Skin of body (tissue), 2 donors: ENCODE results near the gene HBS1L. TPM values are rescaled to one million over a fixed set of nuclear protein-coding genes. Genes with fewer than 3 reads are reported as not detected.

ENCODE experiments used
- DNase-seq: peaks from one replicate; lab custom pipeline; 2025; lab: John Stamatoyannopoulos, UW
- total RNA-seq: library from RNA; depleted of rRNA; stranded (reverse); fragments of >200 nt; gene quantifications from one replicate; pipeline ENCODE4 v1.2.3, GENCODE V29; 2014

The HBS1L gene
- total RNA-seq, 1 donor from 2014 or later, result 73.6 TPM

- no peak for DNase-seq
Observed at GRCh38 chr6:134951494-134952263, 102.9 kb downstream of the HBS1L start.

GRCh38 chr6:134950482-134950881, 104.1 kb downstream of the HBS1L start:
- DNase-seq, result no peak

- no peak for DNase-seq
Observed at GRCh38 chr6:134949927-134950326, 104.7 kb downstream of the HBS1L start, which contains the start of gene ALDH8A1. Gene ALDH8A1, minus strand, starts transcription at chr6:134950101. Its CDS starts 48 bp downstream, at chr6:134950053.

DNA sequence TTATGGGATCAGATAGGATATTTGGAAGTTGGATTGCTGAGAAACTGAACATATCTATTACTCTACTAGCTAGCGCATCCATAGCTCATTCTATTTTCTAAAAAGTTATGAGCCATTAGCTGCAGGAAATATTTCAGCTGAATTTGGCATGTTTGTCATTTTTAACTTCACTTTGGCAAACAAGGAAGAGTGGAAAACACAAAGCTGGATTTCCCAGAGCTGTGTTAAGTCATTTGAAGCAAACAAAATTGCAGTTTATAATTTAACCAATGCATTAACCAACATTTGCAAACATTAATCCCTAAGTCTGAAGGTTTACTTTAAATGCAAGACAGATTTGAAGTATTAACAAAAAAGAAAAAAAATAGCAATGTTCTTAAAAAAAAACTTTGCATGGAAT, 105.9 kb downstream of the HBS1L start:
- DNase-seq, result no peak

DNA sequence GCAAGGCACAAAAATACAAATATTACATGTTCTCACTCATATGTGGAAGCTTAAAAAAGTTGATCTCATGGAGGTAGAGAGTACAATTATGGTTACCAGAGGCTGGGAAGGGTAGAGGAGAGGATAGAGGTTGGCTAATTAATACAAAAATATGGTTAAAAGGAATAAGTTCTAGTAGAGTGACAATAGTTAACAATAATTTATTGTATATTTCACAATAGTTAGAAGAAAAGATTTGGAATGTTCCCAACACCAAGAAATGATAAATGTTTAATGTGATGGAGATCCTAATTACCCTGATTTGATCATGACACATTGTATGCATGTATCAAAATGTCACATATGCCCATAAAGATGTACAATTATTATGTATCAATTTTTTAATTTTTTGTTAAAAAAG, 106.5 kb downstream of the HBS1L start:
- DNase-seq, result no peak

DNA sequence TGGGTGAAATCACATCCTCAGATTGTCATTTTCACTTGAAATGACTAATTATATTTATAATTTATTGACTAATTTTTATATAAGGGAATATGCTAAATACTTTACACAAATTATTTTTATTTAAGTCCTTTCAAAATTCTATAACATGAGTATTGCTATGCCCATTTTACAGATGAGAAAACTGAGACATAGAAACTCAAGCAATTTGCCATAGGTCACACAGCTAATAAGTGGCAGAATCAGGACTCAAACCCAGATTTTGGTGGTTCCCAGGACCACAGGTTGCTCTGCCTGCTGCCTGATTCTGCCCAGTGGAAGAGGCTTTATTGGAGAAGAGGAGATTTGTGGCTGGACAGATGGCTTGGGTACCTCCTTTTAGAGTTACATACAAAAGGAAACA, 109.6 kb downstream of the HBS1L start:
- no peak for DNase-seq

DNA sequence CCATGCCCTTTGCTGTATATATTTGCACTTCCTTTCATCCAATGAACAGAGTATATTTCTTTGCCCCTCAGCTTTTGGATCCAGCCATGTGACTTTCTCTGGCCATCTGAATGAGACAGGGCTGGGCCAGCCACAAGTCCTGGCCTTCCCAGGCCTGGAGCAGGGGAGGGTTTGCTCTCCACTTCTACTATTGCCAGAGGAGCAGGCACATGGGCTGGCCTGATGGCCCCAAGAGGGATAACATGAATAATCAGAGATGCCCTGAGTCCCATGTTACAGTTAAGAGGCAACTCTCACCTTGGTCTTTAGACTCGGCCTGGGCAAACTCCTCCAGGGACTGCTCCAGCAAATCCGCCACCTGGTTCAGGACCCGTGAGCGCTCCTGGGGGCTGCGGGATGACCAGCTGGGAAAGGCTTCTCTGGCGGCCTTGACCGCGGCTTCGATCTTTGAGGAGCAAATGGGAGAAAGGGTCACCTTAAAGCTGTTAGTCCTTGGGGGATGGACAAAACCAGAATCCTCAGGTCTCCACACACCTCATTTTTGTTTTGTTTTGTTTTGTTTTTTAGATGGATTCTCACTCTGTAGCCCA, 111.0 kb downstream of the HBS1L start:
- DNase-seq, result no peak

- DNase-seq, result no peak
Observed at GRCh38 chr6:134938896-134939295, 115.7 kb downstream of the HBS1L start.

DNA sequence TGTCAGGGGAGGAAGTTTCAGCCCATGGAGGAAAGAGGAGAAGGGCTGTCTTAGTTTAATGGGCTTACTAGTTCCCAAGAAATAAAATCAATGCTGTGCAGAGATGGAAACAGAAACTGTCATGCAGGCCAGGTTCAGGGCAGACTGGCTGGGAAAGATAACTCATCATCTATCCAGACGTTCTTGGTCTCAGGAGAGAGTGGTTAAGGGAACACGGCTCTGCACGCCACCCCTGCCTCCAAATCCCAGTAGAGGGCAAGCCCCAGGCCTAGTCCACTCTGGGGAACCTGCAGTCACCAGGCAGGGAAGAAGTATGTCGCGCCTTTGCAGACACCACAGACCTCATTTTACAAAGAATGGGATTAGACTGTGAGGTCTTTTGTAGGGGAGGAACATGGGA, 117.2 kb downstream of the HBS1L start:
- DNase-seq, result no peak

DNA sequence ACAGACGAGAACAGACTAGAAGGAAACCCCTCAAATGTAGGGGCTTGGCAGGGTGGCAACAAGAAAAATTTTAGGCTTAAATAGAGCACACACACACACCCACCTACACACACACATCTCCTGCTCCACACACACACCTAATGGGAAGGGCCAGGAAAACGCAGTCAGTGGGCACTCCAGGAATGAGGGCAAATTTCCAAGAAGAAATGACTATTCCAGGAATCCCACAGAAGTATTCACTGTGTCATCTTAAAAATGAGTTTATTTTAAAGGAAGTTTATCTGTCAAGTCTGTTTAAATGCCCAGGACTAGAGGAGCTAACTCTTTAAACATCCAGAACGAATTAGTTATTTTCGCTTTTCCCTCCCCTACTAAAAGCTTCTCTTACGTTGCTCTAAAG, 117.7 kb downstream of the HBS1L start:
- DNase-seq, result no peak

DNA sequence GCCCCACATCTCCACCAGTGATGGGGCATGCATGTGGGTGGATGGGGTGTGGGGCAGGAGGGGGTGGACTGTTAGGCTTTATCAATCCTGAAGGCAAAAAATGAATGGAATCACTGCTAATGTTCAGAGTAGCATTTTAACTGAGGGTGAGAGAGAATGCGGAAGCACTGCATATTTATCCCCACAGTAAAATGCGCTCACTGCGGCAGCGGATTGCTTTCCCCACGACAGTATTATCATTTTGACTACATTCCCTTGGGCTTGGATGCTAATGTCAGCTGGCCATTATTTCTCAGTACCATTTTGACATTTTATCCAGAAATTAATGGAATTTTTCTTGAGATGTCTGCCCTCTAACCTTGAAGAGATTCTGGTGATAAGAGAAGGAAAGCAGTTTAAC, 118.1 kb downstream of the HBS1L start:
- no peak for DNase-seq

- no peak for DNase-seq
Observed at GRCh38 chr6:134934793-134935485, 119.7 kb downstream of the HBS1L start.

DNA sequence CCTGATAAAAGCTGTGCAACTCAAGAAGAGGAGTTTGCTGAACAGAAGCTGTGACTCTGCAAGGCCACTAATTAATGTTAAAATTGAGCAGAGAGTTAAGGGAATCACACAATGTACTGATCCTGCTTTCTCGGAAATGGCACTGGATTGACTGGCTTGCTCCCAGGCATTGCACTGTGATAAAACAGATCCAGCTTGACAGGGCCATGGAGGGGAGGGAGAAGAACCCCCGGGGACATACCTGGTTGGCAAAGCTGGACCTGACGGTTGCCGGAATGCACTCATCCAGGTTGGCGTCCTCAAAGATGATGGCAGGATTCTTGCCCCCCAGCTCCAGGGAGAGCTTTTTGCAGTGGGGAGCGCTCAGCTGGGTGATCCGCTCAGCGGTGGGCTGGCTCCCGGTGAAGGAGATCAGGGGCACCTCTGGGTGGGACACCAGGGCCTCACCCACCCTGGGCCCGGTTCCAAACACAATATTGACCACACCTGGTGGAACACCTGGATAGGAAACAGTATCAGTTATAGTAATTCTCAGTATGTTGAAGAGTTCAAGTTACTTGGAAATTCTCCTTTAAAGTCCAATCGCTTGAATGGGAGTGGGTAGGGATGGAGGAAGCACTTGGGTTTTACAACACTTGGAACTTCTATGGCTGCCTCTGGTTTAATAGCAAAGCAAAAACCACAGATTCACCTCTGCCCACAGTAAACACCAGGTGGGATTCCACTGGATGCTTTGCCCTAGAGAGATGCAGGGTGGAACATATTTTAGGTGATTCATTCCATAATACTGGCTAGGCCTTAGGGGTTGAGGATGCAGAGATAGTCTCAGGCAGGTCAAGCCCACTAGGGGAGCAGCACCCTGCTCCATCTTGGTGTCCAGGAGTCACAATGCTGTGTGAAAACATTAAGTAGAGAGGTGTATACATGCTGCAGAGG, 121.8 kb downstream of the HBS1L start:
- no peak for DNase-seq

GRCh38 chr6:134932098-134932497, 122.5 kb downstream of the HBS1L start:
- DNase-seq, result no peak

GRCh38 chr6:134930463-134930862, 124.2 kb downstream of the HBS1L start:
- no peak for DNase-seq

DNA sequence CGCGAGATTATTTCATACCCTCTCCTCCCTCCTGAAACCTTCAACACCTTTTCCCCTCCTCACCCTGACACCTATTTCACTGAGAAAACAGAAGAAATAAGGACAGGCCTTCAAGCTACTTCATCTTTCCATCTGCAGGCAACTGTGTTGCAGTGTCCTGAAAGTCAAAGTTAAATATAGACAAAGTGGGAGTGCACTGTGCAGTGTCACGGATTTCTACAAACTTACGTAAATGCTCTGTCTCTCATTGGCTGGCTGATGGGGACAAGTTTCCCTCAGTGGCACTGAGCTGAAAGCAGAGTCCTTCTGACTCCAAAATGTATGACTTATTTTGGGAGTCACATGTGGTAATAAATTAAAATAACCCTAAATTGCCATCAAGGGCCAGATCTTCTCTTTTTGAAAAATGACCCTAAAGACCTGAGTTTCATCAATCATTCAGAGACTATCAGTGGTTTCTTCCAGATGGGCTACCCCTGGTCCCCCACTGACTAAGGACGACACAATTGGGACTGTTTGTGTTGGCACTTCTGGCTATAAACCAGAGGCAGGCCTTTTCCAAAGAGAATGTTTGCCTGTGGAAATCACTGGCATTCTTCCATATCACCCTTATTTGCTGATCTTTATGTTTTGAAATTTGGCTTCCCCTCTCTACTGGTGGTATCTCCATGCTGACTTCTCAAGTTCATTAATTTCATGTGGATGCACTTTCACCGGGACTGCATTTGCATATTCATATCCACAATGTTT, 126.3 kb downstream of the HBS1L start:
- no peak for DNase-seq

GRCh38 chr6:134925800-134926199, 128.8 kb downstream of the HBS1L start:
- DNase-seq, result no peak

- DNase-seq, result no peak
Observed at GRCh38 chr6:134921721-134922261, 132.8 kb downstream of the HBS1L start.

DNA sequence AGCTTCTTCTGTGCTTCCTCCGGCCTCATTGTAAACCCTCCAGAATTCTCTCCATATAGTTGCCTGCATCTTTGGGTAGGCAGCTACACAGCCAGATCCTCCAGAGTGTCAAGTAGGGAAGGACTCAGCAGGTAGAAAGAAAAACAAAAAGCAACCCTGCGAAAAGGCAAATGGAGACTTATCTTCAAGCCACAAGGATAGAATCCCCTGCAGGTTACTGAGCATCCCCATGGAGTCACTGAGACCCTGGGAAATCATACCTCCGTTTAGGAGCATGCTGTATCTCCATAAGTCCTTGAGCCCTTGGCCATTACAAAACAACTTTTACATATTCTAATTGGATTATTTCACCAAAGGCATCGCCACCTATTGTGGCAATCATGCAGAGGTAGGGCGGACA, 133.3 kb downstream of the HBS1L start:
- no peak for DNase-seq

DNA sequence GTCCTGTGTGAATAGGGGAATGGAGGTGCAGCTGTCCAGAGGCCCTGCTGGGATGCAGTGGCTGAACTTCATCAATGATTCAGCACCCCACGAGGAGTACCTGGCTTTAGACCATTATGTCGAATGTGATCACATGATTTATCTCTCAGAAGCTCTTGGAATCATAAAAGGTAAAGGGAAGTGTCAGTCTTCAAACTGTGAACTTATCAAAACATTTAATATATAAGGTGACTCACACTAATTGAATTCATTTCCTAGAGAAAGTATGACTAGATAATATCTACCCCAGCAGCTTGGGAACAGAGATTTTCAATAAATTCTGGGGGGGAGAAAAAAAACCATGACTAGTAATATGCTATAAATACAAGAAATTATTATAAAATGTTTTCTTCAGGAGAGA, 134.2 kb downstream of the HBS1L start:
- no peak for DNase-seq
